ENCODE data around the gene TFAP2A.

Gene TFAP2A

DNA sequence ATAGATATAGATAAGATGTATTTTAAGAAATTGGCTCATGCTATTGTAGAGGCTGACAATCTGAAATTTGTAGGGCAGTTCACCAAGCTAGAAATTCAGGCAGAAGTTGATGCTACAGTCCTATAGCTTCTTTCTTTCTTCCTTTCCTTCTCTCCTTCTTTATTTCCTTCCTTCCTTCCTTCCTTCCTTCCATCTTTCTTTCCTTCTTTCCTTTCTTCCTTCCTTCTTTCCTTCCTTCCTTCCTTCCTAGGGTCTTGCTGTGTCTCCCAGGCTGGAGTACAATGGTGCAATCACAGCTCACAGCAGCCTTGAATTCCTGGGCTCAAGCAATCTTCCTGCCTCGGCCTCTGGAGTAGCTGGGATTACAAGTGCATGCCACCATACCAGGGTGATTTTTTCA is 55.3 kb downstream of the TFAP2A start:
- no peaks in the 10 kb centered on the region for H4K20me1 ChIP-seq (ENCODE audit: low read depth, low read length)
- no peak overlapping the region for H3K4me3 ChIP-seq (ENCODE audit: insufficient read depth, low read length, poor library complexity, severe bottlenecking)
- H3K9ac ChIP-seq (ENCODE audit: low read length), result no peak overlapping the region
- 0 out of 2 replicates have a peak, but pooled peaks cover 4% of the 10 kb centered on the region for H3K27me3 ChIP-seq (ENCODE audit: low read length)
- H3K36me3 ChIP-seq (ENCODE audit: low read length), result no peaks in the 10 kb centered on the region
- H3K79me2 ChIP-seq (ENCODE audit: insufficient read depth, low read length), result no peaks in the 10 kb centered on the region
- H3K27ac ChIP-seq (ENCODE audit: low read depth, low read length), result no peak overlapping the region
- TF ChIP-seq, protein P1, sequence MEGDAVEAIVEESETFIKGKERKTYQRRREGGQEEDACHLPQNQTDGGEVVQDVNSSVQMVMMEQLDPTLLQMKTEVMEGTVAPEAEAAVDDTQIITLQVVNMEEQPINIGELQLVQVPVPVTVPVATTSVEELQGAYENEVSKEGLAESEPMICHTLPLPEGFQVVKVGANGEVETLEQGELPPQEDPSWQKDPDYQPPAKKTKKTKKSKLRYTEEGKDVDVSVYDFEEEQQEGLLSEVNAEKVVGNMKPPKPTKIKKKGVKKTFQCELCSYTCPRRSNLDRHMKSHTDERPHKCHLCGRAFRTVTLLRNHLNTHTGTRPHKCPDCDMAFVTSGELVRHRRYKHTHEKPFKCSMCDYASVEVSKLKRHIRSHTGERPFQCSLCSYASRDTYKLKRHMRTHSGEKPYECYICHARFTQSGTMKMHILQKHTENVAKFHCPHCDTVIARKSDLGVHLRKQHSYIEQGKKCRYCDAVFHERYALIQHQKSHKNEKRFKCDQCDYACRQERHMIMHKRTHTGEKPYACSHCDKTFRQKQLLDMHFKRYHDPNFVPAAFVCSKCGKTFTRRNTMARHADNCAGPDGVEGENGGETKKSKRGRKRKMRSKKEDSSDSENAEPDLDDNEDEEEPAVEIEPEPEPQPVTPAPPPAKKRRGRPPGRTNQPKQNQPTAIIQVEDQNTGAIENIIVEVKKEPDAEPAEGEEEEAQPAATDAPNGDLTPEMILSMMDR (IDR thresholded peaks at IDR 0.05; ENCODE audit: insufficient read depth, low read length, poor library complexity, severe bottlenecking), result no peak
- no peak for TF ChIP-seq EZH2phosphoT487 (conservative IDR thresholded peaks at IDR 0.05; ENCODE audit: low read length)
- H3K4me2 ChIP-seq (ENCODE audit: low read depth, low read length, poor library complexity, severe bottlenecking), result no peak overlapping the region
- H3K9me3 ChIP-seq (ENCODE audit: insufficient read depth, low read length), result no peaks in the 10 kb centered on the region
- no peak overlapping the region for H2AFZ ChIP-seq (ENCODE audit: low read depth, low read length, severe bottlenecking)
- no peaks in the 10 kb centered on the region for H3K9me2 ChIP-seq (replicated peaks; ENCODE audit: insufficient read depth, low read length)
- H3F3A ChIP-seq (ENCODE audit: insufficient read depth), result no peaks in the 10 kb centered on the region

- no peaks in the 10 kb centered on the region for H3K9me2 ChIP-seq (replicated peaks; ENCODE audit: insufficient read depth, low read length)
- no peak overlapping the region for H2AFZ ChIP-seq (ENCODE audit: low read depth, low read length, severe bottlenecking)
- no peak overlapping the region for H3K4me3 ChIP-seq (ENCODE audit: insufficient read depth, low read length, poor library complexity, severe bottlenecking)
- H4K20me1 ChIP-seq (ENCODE audit: low read depth, low read length), result no peaks in the 10 kb centered on the region
- H3K9me3 ChIP-seq (ENCODE audit: insufficient read depth, low read length), result no peaks in the 10 kb centered on the region
- no peaks in the 10 kb centered on the region for H3K27me3 ChIP-seq (ENCODE audit: low read length)
- H3K79me2 ChIP-seq (ENCODE audit: insufficient read depth, low read length), result no peaks in the 10 kb centered on the region
- TF ChIP-seq, protein P1 (IDR thresholded peaks at IDR 0.05; ENCODE audit: insufficient read depth, low read length, poor library complexity, severe bottlenecking), result no peak
- TF ChIP-seq EZH2phosphoT487 (conservative IDR thresholded peaks at IDR 0.05; ENCODE audit: low read length), result no peak
- no peaks in the 10 kb centered on the region for H3F3A ChIP-seq (ENCODE audit: insufficient read depth)
- no peak overlapping the region for H3K27ac ChIP-seq (ENCODE audit: low read depth, low read length)
- no peak overlapping the region for H3K4me2 ChIP-seq (ENCODE audit: low read depth, low read length, poor library complexity, severe bottlenecking)
- no peak overlapping the region for H3K9ac ChIP-seq (ENCODE audit: low read length)
- H3K36me3 ChIP-seq (ENCODE audit: low read length), result no peaks in the 10 kb centered on the region
Observed at GRCh38 chr6:10355115-10355702, 59.7 kb downstream of the TFAP2A start.

- H3K79me2 ChIP-seq (ENCODE audit: insufficient read depth, low read length), result no peaks in the 10 kb centered on the region
- H3K27me3 ChIP-seq (ENCODE audit: low read length), result no peaks in the 10 kb centered on the region
- H3F3A ChIP-seq (ENCODE audit: insufficient read depth), result no peaks in the 10 kb centered on the region
- no peaks in the 10 kb centered on the region for H3K36me3 ChIP-seq (ENCODE audit: low read length)
- H3K4me2 ChIP-seq (ENCODE audit: low read depth, low read length, poor library complexity, severe bottlenecking), result no peak overlapping the region
- no peak overlapping the region for H3K4me3 ChIP-seq (ENCODE audit: insufficient read depth, low read length, poor library complexity, severe bottlenecking)
- H2AFZ ChIP-seq (ENCODE audit: low read depth, low read length, severe bottlenecking), result no peak overlapping the region
- no peak overlapping the region for H3K9ac ChIP-seq (ENCODE audit: low read length)
- TF ChIP-seq, protein P1 (IDR thresholded peaks at IDR 0.05; ENCODE audit: insufficient read depth, low read length, poor library complexity, severe bottlenecking), result no peak
- TF ChIP-seq EZH2phosphoT487 (conservative IDR thresholded peaks at IDR 0.05; ENCODE audit: low read length), result no peak
- no peaks in the 10 kb centered on the region for H3K9me3 ChIP-seq (ENCODE audit: insufficient read depth, low read length)
- no peak overlapping the region for H3K27ac ChIP-seq (ENCODE audit: low read depth, low read length)
- no peaks in the 10 kb centered on the region for H4K20me1 ChIP-seq (ENCODE audit: low read depth, low read length)
- no peaks in the 10 kb centered on the region for H3K9me2 ChIP-seq (replicated peaks; ENCODE audit: insufficient read depth, low read length)
Observed at GRCh38 chr6:10351791-10352190, 63.1 kb downstream of the TFAP2A start.

All from SU-DHL-6 (cell line).